HG03159 (cell line): ENCODE data around the gene STIL.
"Not testable (repeated sequence)": the region's sequence is repeated elsewhere in the genome, so short reads cannot be mapped to it uniquely, and the experiment has no call there.

Experiments
- ATAC-seq: cut with Tn5 transposase; IDR thresholded peaks from one replicate; pipeline ENCODE4 v1.9.1; 2021; ENCODE audit warnings: mild to moderate bottlenecking, moderate library complexity; ENCODE audit not compliant: unreplicated experiment

Gene STIL

GRCh38 chr1:47313915-47314664 is at the start of gene STIL:
Gene STIL, minus strand, starts transcription at chr1:47314147. Its CDS starts 3,828 bp downstream, at chr1:47310319.
- peak; percentile 98 for ATAC-seq

DNA sequence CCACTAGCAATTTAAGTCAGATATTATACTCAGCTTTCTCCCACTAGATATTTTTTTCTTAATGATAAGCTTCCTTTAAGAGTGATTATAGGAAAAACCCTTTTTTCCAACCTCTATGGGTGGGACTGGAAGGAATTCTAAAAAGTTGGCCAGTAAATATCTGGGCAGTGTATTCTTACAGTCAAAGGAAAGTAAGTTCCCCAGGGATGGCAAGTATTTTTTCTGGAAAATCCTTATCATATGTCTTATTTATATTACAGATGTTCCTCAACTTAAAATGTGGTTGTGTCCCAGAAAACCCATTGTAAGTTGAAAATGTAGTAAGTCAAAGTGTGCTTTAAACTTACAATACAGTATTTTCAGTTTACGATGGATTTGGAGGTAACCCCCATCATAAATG is 48.9 kb upstream of the STIL start:
- no peak for ATAC-seq

DNA sequence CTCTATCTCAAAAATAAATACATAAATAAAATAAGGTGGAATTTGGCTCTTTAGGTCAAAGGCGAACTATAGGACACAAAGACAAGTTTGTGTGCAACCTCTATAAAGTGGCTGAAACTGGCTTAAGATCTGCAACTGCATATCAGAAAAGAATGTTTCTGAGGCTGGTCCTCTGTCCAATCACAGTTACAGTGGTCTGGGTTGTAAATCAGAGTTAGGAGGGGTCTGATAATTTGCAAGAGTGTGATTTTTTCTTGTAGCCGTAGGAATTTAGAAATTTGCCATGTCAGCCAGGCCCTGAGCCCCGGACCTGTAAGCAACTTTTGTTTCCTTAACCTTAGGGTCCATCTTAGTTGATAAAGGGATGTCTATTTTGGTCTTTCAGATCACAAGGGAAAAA is 47.4 kb upstream of the STIL start:
- no peak for ATAC-seq

- peak; percentile 82 for ATAC-seq
Measured at GRCh38 chr1:47351305-47351704, 37.4 kb upstream of the STIL start.

- no peak for ATAC-seq
Measured at GRCh38 chr1:47348246-47348645, 34.3 kb upstream of the STIL start.

DNA sequence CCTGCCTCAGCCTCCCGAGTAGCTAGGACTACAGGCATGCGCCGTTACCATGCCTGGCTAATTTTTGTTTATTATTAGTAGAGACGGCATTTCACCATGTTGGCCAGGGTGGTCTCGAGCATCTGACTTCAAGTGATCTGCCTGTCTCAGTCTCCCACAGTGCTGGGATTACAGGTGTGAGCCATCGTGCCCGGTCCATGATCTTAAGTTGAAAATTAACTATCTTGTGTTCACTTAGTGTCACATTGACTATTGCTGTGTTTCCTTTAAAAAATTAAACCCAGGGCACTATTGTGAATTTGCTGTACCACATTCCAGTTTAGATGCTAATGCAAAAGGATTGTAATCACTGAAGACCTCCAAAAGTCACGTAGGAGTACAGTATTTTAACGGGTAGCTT is 33.8 kb upstream of the STIL start:
- no peak for ATAC-seq

- not testable (repeated sequence) for ATAC-seq
Measured at GRCh38 chr1:47346979-47347378, 33.0 kb upstream of the STIL start.

- no peak for ATAC-seq
Measured at GRCh38 chr1:47340227-47340626, 26.3 kb upstream of the STIL start.

- ATAC-seq = no peak
Measured at GRCh38 chr1:47338249-47339077, 24.5 kb upstream of the STIL start.

DNA sequence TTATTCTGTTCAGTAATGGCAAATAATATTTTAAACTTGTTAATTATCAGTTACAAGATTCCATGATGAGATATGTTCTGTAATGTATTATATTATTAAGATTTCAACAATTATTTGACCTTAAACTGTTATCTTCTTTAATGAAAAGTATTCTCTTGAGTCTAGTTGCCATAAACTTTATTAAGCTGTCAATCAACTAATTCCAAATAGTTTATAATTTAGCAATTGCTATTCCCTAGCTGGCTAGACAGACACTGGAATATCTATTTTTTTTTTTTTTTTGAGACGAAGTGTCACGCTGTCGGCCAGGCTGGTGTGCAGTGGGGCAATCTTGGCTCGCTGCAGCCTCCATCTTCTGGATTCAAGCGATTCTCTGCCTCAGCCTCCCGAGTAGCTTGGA is 23.4 kb upstream of the STIL start:
- ATAC-seq = no peak

GRCh38 chr1:47334765-47335435 is 21.0 kb upstream of the STIL start:
- ATAC-seq = no peak

DNA sequence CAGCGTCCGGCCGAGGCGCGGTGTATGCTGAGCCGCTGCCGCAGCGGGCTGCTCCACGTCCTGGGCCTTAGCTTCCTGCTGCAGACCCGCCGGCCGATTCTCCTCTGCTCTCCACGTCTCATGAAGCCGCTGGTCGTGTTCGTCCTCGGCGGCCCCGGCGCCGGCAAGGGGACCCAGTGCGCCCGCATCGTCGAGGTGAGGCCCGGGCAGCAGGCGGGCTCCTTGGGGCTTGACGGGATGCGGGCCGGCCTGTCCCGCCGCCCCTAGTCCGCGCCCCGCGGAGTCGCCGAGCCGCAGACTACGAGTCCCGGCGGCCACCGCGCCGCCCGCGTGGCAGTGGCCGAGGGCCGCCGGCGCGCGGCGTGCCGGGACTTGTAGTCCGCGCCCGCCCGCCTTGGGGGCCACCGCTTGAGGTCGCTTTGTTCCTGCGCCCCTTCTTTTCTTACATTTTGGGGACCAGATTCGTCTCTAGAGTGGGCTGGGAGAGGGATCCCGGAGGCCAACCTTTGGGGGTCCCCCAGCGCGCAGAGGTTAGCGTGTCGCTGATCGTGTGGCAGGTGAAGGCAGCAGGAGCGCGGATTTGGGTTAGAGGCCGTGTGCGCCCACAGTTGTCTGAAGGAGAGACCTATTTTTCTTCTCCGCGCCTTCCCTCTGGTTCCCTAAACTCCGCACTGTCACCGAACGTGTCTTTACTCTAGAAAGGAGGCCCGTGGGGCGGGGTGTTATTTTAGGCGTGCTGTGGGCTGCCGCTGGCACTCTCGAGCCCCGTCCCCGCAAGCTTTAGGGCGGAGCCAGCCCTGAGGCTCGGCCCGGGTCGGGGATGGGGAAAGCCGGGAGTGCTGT is 20.2 kb upstream of the STIL start:
- ATAC-seq = peak; percentile 89

- peak; percentile 77 for ATAC-seq
Measured at GRCh38 chr1:47333578-47333921, 19.6 kb upstream of the STIL start, which contains the start of gene CMPK1. Gene CMPK1, plus strand, starts transcription at chr1:47333790. Its CDS starts 156 bp downstream, at chr1:47333946.

- no peak for ATAC-seq
Measured at GRCh38 chr1:47332779-47333577, 19.0 kb upstream of the STIL start.

DNA sequence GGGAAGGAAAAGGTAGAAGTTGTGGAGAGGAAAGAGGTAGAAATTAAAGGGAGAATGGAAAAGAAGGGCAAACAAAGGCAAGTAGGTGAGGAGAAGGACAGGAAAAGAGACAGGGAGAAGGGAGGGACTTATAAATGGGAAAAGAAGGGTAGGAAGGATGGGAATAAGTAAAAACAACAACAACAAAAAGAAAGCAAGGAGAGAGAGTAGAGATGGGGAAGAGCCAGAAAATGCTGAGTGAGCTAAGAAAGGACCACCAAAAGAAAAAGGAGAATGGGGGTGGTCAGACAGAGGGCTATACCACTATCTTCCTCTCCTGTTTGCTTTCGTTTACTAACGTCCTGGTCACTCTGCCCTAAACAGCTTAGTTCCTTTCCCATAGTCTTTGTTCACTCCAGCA is 17.9 kb upstream of the STIL start:
- ATAC-seq = no peak

DNA sequence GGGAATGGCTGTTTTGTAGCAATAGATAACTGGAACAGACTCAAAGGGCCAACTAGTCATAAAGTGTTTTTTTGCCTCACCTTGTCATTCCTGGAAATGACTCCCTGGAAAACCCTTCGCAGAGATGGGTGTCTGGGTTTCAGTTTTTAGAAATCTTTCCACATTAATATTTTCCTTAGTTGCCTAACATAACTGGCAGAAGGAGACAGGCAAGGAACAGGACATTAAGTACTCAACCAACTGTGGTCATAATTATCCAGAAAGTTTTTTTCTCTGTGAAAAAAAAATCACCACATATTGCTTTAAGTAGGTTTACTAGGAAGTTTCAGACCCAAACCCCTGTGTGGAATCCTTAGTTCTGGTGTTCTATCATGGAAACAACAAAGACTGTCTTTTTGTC is 16.3 kb upstream of the STIL start:
- ATAC-seq = no peak

- ATAC-seq = no peak
Measured at GRCh38 chr1:47328992-47329391, 15.0 kb upstream of the STIL start.

- no peak for ATAC-seq
Measured at GRCh38 chr1:47326271-47326670, 12.3 kb upstream of the STIL start.

DNA sequence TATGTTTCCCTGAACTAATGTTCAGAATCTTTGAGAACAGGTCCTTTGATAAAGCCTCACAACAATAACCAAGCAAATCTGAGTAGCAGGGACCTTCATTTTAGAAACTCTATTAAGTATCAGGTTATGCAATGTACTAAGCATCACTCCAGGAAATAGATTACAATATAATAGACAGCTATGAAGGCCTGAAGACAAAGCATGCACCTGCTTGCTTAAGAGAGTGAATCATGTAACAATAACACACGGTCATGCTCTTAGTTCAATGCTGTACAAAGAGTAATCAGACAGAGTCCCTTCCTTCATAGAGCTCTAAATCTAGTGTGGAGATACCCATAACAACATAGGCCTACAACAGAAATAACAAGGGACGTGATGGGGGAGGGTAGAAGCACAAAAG is 11.6 kb upstream of the STIL start:
- ATAC-seq = no peak

- no peak for ATAC-seq
Measured at GRCh38 chr1:47324682-47325081, 10.7 kb upstream of the STIL start.
